Ramos (cell line): ENCODE results near the gene CDC37.

Experiments used
- in situ Hi-C: fragments of 300-500 bp; cut with MboI; formaldehyde crosslinking; loops from one replicate; pipeline ENCODE4 v1.14.3; 2022; ENCODE audit warnings: low sequenced_read_pairs; ENCODE audit not compliant: unreplicated experiment

CDC37 gene

DNA sequence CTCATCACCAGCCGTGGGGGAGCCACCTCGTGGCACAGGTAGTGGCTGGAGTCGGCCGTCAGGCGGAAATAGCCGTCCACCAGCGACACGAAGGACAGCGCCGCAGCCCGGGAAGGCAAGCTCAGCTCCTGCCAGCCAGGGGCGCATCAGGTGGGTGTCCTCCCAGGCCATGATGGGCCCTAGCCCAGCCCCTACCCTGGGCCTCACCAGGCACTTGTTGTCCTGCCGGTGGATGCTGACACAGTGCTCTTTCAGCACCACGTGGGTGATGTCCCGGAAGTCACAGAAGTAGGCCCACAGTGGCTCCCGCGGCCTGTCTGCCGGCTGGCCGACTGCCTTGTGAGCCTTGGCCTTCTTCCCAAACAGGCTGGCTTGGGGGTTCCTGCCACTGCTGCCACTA lies 38.7 kb downstream of the CDC37 start:
- in situ Hi-C loops, result no loop called here

DNA sequence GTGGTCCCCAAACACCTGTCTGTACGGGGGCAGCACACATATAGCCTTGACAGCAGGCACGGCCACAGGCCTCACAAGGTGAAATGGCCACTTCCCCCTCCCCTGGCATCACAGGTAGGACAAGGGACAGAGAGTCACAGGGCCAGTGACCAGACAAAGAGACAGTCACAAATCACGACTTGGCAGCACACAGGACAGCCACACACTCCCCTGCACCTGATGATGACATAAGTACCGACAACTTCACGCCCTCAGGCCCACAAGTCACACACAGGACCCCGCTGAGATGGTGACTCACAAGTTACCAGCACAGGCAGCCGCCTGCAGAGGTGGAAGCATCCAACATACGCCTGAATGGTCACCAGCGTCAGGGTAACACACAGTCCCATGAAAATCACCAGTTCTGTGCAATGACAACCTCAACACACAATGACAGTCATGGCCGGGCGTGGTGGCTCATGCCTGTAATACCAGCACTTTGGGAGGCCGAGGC lies 39.5 kb downstream of the CDC37 start:
- in situ Hi-C loops, result no loop called here

DNA sequence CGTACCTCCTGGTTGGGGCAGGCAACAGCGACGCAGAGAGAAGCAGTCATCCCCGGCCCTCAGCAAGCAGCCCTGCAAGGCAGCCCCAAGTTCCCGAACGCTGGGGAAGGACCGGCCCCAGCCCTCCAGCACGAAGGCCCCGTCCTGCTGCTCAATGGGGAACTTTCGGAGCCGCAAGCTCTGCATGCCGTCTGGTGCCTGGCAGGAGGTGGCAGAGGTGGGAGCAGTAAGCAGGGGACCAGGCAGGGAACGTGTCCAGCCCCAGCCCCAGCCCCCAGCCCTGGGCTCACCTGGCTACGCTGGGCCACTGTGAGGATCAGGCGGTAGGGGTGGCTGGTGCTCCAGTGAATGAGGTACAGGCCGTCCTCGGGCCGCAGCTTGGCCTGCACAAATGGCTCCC lies 41.1 kb downstream of the CDC37 start:
- in situ Hi-C loops, result no loop called here

DNA sequence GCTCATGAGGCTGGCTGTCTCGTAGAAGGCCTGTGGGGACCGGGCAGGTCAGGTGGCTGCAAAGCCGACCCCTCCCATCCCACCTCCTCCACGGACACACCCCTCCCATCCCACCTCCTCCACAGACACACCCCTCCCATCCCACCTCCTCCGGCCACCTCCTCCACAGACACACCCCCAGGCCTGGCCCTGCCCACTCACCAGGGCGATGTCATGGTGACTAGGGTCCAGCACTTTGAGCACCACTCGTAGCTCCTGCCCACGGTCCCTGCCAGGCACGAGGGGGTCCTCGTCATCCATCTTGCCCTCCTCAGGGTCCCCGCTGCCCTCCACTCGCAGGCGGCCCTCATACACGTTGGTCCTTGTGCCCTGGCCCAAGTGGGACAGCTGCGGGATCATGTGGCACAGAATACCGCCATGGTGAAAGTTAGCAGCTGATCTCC lies 41.8 kb downstream of the CDC37 start:
- in situ Hi-C loops, result no loop called here

DNA sequence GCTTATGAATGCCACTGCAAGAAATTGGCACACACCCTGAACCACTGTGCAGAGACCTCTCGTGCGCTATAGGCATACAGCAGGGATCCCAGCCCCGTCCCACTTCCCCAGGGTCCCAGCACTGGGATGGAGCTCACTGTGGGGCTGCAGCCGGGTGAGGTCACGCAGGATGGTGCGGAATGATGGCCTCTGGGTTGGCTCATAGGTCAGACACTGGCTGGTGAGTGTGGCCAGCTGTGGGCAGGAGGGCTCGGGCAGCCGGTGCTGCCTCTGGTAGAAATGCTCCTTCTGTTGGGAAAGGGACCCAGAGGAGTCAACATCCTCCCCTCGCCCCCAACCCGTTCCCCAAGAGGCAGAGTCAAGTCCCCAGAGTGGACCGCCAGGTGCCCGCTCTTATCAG lies 46.9 kb downstream of the CDC37 start:
- in situ Hi-C loops, result no loop called here

DNA sequence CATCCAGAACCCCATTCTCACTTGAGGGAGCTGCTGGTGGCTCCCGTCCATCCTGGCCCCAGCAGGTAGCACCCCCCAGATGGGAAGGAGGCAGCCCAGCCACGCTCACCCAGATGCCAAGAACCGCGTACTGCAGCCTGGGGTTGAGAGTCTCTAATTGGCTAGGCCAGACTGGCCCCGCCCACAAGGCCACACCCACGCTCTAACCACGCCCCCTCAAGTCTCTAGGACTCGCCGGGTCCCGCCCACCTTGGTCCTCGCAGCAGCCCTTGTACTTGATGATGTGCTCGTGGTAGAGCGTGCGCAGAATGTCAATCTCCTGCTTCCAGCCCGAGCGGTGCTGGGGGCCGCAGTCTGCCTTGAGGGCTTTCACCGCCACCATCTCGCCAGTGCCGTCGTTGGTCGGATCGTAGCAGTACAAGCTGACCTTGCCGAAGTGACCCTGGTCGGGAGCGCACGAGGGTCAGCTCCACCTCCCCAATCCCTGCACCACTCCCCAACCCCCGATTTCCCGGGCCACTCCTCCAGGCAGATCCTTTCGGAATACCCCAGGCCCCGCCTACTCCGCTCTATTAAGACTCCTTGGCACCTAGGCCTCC lies 49.5 kb downstream of the CDC37 start:
- in situ Hi-C loops, result no loop called here

DNA sequence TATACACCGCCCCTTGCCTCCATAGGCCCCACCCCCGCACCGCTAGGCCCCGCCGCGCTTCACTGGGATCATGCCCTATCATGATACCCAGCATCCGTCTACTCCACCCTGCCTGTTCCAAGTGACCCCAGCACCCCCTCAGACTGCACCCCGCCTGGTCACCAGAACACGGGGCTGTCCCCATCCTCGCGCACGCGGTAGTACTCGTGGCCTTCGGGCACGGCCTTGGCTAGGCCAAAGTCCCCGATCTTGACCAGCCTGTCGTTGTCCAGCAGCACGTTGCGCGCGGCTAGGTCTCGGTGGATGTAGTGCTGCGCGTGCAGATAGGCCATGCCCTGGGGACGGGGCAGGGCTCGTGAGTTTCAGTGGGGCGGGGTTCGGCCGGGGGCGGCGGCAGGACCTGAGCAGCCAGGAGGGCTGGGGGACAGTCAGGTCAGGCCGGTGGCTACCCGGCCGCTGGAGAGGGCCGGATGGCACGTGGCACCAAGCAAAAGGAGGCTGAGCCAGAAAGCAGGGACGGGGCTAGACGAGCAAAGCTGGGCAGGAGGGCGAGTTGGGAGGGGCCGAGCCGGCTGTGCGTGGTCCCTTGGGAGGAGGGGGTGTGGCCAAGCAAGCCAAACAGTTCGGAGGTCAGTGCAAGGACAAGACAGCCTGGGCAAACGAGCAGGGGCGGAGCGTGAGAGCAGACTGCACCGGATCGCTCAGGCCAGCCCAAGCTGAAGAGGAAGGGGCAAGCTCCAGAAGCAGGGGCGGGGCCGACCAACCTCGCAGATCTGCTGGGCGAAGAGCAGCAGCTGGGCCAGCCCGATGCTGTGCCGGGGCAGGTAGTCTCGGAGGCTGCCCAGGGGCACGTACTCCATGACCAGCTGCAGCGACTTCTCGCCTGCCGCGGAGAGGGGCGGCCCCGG lies 50.3 kb downstream of the CDC37 start:
- in situ Hi-C loops, result no loop called here

DNA sequence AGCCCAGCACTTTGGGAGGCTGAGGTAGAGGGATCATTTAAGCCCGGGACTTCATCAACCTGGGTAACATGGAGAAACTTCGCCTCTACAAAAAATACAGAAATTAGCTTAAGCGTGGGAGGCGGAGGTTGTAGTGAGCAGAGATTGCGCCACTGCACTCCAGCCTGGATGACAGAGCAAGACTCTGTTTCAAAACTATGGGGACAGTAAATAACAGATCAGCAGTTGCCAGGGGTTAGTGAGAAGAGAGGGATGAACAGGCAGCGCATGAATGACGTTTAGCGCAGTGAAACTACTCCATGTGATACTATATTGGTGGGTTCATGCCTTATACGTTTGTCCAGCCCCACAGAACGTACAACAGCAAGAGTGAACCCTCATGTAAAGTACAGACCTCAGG lies 56.8 kb downstream of the CDC37 start:
- in situ Hi-C loops, result no loop called here

DNA sequence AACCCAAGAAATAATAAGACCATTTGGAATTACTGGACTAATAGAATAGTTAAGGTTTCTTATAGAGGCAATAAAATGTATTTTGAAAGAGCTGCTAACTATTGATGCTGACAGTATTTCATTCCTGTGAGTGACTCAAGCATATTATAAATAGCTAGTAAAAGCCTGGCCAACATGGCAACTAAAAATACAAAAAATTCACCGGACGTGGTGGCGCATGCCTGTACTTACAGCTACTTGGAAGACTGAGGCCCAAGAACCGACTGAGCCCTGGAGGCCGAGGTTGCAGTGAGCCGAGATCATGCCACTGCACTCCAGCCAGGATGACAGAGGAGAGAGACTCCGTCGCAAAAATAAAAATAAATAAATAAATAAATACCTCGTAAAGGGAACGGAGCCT lies 58.6 kb downstream of the CDC37 start:
- in situ Hi-C loops, result no loop called here

DNA sequence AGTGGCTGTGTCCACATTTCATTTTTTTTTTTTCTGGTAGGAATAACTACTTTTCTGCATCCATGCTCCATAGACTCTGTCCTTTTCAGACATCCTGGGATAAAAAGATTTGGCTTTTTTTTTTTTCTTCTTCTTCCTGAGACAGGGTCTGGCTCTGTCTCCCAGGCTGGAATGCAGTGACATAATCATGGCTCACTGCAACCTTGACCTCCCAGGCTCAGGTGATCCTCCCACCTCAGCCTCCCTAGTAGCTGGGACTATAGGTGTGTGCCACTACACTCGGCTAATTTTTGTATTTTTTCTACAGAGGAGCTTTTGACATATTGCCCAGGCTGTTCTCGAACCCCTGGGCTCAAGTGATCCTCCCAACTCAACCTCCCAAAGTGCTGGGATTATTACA lies 59.8 kb downstream of the CDC37 start:
- in situ Hi-C loops, result no loop called here
